Measurements from ENCODE around the gene KRTAP29-1.
"Not testable (repeated sequence)": the region's sequence is repeated elsewhere in the genome, so short reads cannot be mapped to it uniquely, and the experiment has no call there.

DNA sequence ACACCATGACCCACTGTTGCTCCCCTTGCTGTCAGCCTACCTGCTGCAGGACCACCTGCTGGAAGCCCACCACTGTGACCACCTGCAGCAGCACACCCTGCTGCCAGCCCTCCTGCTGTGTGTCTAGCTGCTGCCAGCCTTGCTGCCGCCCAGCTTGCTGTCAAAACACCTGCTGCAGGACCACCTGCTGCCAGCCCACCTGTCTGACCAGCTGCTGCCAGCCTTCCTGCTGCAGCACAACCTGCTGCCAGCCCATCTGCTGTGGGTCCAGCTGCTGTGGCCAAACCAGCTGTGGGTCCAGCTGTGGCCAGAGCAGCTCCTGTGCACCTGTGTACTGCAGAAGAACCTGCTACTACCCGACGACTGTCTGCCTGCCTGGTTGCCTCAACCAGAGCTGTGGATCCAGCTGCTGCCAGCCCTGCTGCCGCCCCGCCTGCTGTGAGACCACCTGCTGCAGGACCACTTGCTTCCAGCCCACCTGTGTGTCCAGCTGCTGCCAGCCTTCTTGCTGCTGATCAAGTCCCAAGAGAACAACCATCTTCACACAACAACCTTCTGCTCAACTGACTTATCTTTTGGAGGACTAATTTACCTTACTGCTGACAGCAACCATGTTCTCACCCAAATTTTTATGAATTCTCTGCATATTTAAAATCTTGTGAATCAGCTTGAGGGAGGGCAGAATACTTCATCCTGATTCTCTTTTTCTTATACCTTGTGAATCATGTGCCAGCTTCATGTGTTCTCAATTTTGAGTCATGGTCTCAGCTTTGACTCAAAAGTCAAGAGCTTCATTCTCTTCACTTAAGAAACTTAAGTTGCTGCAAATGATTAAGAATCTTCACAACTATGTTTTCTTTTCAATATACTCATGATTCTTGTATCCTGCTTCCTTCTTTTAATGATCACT is 47.0 kb downstream of the KRTAP29-1 start, which contains the start of gene KRTAP9-9:
- TF ChIP-seq POLR2A (IDR thresholded peaks at IDR 0.05) = not testable (repeated sequence)
- TF ChIP-seq, protein P1, sequence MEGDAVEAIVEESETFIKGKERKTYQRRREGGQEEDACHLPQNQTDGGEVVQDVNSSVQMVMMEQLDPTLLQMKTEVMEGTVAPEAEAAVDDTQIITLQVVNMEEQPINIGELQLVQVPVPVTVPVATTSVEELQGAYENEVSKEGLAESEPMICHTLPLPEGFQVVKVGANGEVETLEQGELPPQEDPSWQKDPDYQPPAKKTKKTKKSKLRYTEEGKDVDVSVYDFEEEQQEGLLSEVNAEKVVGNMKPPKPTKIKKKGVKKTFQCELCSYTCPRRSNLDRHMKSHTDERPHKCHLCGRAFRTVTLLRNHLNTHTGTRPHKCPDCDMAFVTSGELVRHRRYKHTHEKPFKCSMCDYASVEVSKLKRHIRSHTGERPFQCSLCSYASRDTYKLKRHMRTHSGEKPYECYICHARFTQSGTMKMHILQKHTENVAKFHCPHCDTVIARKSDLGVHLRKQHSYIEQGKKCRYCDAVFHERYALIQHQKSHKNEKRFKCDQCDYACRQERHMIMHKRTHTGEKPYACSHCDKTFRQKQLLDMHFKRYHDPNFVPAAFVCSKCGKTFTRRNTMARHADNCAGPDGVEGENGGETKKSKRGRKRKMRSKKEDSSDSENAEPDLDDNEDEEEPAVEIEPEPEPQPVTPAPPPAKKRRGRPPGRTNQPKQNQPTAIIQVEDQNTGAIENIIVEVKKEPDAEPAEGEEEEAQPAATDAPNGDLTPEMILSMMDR (IDR thresholded peaks at IDR 0.05) = not testable (repeated sequence)
